Effector memory CD4-positive, alpha-beta T cell (primary cell): ENCODE data around the gene PDHB.
"Not testable (repeated sequence)": the region's sequence is repeated elsewhere in the genome, so short reads cannot be mapped to it uniquely, and the experiment has no call there.

Experiments used
- DNase-seq, 3 donors: peaks; one replicate each; pipeline ENCODE4 v3.0.0-alpha.2; 2020
- H3K27ac ChIP-seq: 2 replicates; pipeline ENCODE4 v1.7.0; 2013; ENCODE audit warnings: mild to moderate bottlenecking, low read length, moderate library complexity; ENCODE audit not compliant: insufficient read depth, poor library complexity, severe bottlenecking
- H3K27me3 ChIP-seq: replicated peaks from 2 replicates; pipeline ENCODE4 v1.7.0; 2013; ENCODE audit warnings: mild to moderate bottlenecking, low read length; ENCODE audit not compliant: insufficient read depth, control insufficient read depth, poor library complexity, severe bottlenecking
- H3K36me3 ChIP-seq: 2 replicates; pipeline ENCODE4 v1.7.0; 2013; ENCODE audit warnings: mild to moderate bottlenecking, low read length, moderate library complexity; ENCODE audit not compliant: control insufficient read depth, insufficient read depth
- H3K4me1 ChIP-seq: 2 replicates; pipeline ENCODE4 v1.7.0; 2013; ENCODE audit warnings: low read length, mild to moderate bottlenecking; ENCODE audit not compliant: control insufficient read depth, insufficient read depth, poor library complexity, severe bottlenecking
- H3K4me3 ChIP-seq: 2 replicates; pipeline ENCODE4 v1.7.0; 2013; ENCODE audit warnings: low read length, low read depth, mild to moderate bottlenecking; ENCODE audit not compliant: insufficient read depth, poor library complexity, severe bottlenecking
- H3K9me3 ChIP-seq: 2 replicates; pipeline ENCODE4 v1.7.0; 2013; ENCODE audit warnings: mild to moderate bottlenecking, low read length, moderate library complexity; ENCODE audit not compliant: control insufficient read depth

Gene PDHB

GRCh38 chr3:58469096-58469495 lies 35.5 kb upstream of the PDHB start:
- no peak overlapping the region for H3K4me3 ChIP-seq
- DNase-seq: no peak
- H3K27ac ChIP-seq: no peak overlapping the region
- peaks cover 12% of the 10 kb centered on the region for H3K4me1 ChIP-seq
- no peaks in the 10 kb centered on the region for H3K36me3 ChIP-seq
- no peaks in the 10 kb centered on the region for H3K9me3 ChIP-seq
- H3K27me3 ChIP-seq: no peaks in the 10 kb centered on the region

- peaks cover 12% of the 10 kb centered on the region for H3K4me1 ChIP-seq
- H3K27me3 ChIP-seq: no peaks in the 10 kb centered on the region
- no peak overlapping the region for H3K27ac ChIP-seq
- H3K9me3 ChIP-seq: no peaks in the 10 kb centered on the region
- no peak overlapping the region for H3K4me3 ChIP-seq
- no peaks in the 10 kb centered on the region for H3K36me3 ChIP-seq
- DNase-seq: no peak
Measured at GRCh38 chr3:58466899-58467563, 33.4 kb upstream of the PDHB start.

GRCh38 chr3:58464866-58465265 lies 31.2 kb upstream of the PDHB start:
- Histone ChIP-seq H3K4me3 (no peak overlapping the region), H3K9me3 (no peaks in the 10 kb centered on the region), H3K27ac (no peak overlapping the region), H3K36me3 (no peaks in the 10 kb centered on the region), H3K27me3 (no peaks in the 10 kb centered on the region), H3K4me1 (no peaks in the 10 kb centered on the region)
- no peak for DNase-seq

GRCh38 chr3:58463942-58464271 lies 30.3 kb upstream of the PDHB start:
- H3K4me3 ChIP-seq: no peak overlapping the region

GRCh38 chr3:58463181-58463941 lies 29.7 kb upstream of the PDHB start:
- H3K36me3 ChIP-seq: no peaks in the 10 kb centered on the region
- H3K9me3 ChIP-seq: no peaks in the 10 kb centered on the region
- DNase-seq: peak; percentile 30 to 50 (median 38)
- H3K27ac ChIP-seq: no peak overlapping the region
- H3K4me1 ChIP-seq: no peaks in the 10 kb centered on the region
- no peak overlapping the region for H3K4me3 ChIP-seq
- no peaks in the 10 kb centered on the region for H3K27me3 ChIP-seq

More at GRCh38 chr3:58463942-58464271, 30.3 kb upstream of the PDHB start:
- Histone ChIP-seq H3K27ac (no peak overlapping the region), H3K27me3 (no peaks in the 10 kb centered on the region), H3K9me3 (no peaks in the 10 kb centered on the region), H3K4me1 (no peaks in the 10 kb centered on the region), H3K36me3 (no peaks in the 10 kb centered on the region)
- no peak for DNase-seq

GRCh38 chr3:58462829-58463180 lies 29.2 kb upstream of the PDHB start:
- no peaks in the 10 kb centered on the region for H3K27me3 ChIP-seq
- no peak overlapping the region for H3K27ac ChIP-seq
- H3K4me1 ChIP-seq: no peaks in the 10 kb centered on the region
- no peaks in the 10 kb centered on the region for H3K36me3 ChIP-seq
- H3K4me3 ChIP-seq: no peak overlapping the region
- DNase-seq: no peak
- H3K9me3 ChIP-seq: no peaks in the 10 kb centered on the region

GRCh38 chr3:58459160-58459559 lies 25.5 kb upstream of the PDHB start:
- no peak for DNase-seq
- Histone ChIP-seq H3K27me3 (no peaks in the 10 kb centered on the region), H3K4me1 (no peaks in the 10 kb centered on the region), H3K27ac (no peak overlapping the region), H3K9me3 (no peaks in the 10 kb centered on the region), H3K4me3 (no peak overlapping the region), H3K36me3 (no peaks in the 10 kb centered on the region)

- Histone ChIP-seq H3K27ac (no peak overlapping the region), H3K36me3 (no peaks in the 10 kb centered on the region), H3K9me3 (no peaks in the 10 kb centered on the region), H3K27me3 (no peaks in the 10 kb centered on the region), H3K4me3 (no peak overlapping the region), H3K4me1 (no peaks in the 10 kb centered on the region)
- no peak for DNase-seq
Measured at GRCh38 chr3:58452176-58452575, 18.5 kb upstream of the PDHB start.

- no peak overlapping the region for H3K4me3 ChIP-seq
- H3K9me3 ChIP-seq: no peaks in the 10 kb centered on the region
- no peak for DNase-seq
- no peaks in the 10 kb centered on the region for H3K4me1 ChIP-seq
- no peaks in the 10 kb centered on the region for H3K27me3 ChIP-seq
- no peak overlapping the region for H3K27ac ChIP-seq
- no peaks in the 10 kb centered on the region for H3K36me3 ChIP-seq
Measured at GRCh38 chr3:58441514-58442450, 8.2 kb upstream of the PDHB start.

- H3K9me3 ChIP-seq, DNase-seq, H3K27ac ChIP-seq, H3K36me3 ChIP-seq, H3K27me3 ChIP-seq, H3K4me3 ChIP-seq, H3K4me1 ChIP-seq: not testable (repeated sequence)
Measured at GRCh38 chr3:58440996-58441355, 7.3 kb upstream of the PDHB start.
